Head of caudate nucleus (tissue), 42 donors: Measurements from ENCODE around the gene TMEM154.
"Not testable (repeated sequence)": the region's sequence is repeated elsewhere in the genome, so short reads cannot be mapped to it uniquely, and the experiment has no call there.

ENCODE experiments used
- DNase-seq, 42 donors: peaks; one replicate each; pipeline versions ENCODE4 v3.0.0 to v3.0.0-alpha.2; 2020 to 2021; ENCODE audit warnings: mixed read lengths in 7 of 42
- intact Hi-C: fragments of 100-400 bp; cut with DNase I; formaldehyde crosslinking; loops from one replicate; pipeline ENCODE4 v1.15.0; 2022

The TMEM154 gene

GRCh38 chr4:152673489-152673888 lies 6.3 kb downstream of the TMEM154 start:
- DNase-seq = no peak
- intact Hi-C loops = no loop called here

GRCh38 chr4:152672206-152673092 lies 7.3 kb downstream of the TMEM154 start:
- intact Hi-C loops = no loop called here
- DNase-seq = no peak

DNA sequence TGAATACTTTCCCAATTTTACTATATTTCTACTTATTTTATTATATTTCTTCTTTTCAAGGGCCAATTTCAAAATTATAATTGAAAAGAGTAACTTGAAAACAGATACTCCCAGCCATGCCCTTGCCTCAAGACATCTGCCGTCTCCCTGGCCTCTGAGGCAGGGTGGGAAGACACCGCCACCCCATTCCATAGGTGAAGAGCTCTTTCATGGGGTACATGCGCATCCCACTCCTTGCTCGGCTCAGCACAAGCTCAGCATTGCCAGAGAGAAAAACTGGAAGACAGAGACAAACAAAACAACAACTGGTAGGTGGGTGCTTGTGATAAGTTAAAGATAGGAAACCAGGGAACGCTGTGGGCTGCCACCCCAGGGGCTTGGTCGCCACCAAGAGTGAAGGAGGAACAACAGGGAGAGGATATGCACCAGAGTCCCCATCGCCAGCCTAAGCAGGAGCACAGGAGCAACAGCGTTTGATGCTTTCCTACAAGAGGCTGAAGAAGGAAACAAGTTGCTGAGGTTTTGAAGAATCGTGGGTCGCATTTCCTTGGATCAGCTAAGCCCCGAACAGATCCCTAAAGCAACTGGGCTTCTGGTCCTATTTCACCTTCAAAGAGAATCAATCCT lies 11.3 kb downstream of the TMEM154 start:
- intact Hi-C loops = no loop called here
- DNase-seq = no peak

DNA sequence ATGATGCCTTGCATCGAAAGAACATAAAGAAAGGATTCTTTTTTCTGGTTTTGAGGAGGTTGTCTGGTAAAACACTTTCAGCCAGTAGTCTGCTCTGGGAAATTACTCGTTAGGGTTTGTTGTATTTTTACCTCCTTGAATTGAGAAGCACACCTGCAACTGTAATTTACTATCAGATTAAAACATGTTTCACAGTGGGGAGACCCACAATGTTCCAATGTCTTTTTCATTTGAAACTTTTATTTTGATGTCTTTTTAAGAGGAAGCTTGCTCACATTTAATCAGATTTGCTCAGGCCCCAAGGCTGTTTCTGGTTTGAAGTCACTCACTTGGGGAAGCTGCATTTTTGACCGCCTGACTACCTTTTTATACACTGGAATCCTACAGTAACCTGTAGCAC lies 12.0 kb downstream of the TMEM154 start:
- no peak for DNase-seq
- intact Hi-C loops = no loop called here

- intact Hi-C loops = no loop called here
- no peak for DNase-seq
Measured at GRCh38 chr4:152666946-152667345, 12.9 kb downstream of the TMEM154 start.

GRCh38 chr4:152665691-152666395 lies 14.0 kb downstream of the TMEM154 start:
- intact Hi-C loops = no loop called here

DNA sequence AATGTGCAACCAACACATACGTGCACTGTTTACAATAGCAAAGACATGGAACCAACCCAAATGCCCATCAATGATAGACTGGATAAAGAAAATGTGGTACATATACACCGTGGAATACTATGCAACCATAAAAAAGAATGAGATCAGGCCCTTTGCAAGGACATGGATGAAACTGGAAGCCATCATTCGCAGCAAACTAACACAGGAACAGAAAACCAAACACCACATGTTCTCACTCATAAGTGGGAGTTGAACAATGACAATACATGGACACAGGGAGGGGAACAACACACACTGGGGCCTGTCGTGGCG lies 15.8 kb downstream of the TMEM154 start:
- intact Hi-C loops, DNase-seq: not testable (repeated sequence)

More at GRCh38 chr4:152665691-152666395, 14.0 kb downstream of the TMEM154 start:
- no peak for DNase-seq

- no peak for DNase-seq
- intact Hi-C loops = no loop called here
Measured at GRCh38 chr4:152663203-152664066, 16.4 kb downstream of the TMEM154 start.

DNA sequence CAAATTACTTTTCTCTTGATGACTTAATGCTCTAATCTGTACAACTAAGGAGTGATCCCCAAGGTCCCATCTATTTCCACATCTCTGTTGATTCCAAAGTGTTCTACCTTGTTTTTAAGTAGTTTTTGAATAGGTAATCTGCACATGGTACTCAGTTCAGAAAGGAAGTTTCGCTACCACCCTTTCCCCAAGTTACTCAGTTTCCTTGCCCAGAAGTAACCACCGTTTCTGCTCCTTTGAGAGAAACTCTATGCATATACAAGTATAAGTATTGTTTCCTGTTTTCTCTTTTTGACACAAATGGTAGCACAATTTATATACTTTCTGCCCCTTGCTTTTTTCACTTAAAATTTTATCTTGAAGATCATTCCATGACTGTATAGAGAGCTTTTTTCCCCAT lies 18.1 kb downstream of the TMEM154 start:
- no peak for DNase-seq
- intact Hi-C loops = no loop called here

DNA sequence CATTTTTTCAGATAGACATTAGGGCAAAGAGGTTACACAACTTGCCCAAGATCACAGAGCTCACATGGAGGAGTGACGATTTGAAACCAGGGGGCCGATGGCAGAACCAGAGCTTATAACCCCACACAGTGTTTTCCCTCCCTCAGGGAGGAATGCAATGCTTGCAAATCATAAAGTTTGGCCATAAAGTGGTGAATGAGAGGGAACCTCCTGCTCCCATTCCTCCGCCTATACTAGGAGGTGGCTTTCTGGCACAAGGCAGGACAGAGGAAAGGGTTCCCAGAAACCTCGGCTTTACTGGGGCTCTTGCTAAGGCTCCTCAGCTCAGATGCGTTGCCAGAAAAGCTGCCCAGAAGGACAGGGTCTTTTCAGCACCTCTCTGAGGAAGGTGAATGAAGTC lies 19.3 kb downstream of the TMEM154 start:
- DNase-seq = no peak

DNA sequence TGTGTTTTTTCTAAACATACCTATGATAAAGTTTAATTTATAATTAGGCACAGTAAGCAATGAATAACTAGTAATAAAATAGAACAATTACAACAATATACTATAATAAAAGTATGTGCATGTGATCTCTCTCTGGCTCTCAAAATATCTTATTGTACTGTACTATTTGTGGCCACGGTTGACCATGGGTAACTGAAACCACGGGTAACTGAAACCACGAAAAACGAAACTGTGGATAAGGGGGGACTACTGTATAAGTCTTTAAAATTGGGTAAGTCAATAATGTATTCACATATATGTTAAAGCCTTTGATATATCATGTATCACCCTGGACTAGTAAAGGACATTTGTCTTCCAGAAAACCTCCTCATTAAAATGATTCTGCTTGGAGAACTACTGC lies 20.0 kb downstream of the TMEM154 start:
- intact Hi-C loops = no loop called here
- DNase-seq = no peak

More for the DNA sequence above, 19.3 kb downstream of the TMEM154 start:
- intact Hi-C loops = no loop called here

- DNase-seq = no peak
- intact Hi-C loops = no loop called here
Measured at GRCh38 chr4:152657657-152658056, 22.1 kb downstream of the TMEM154 start.

GRCh38 chr4:152655272-152656129 lies 24.3 kb downstream of the TMEM154 start:
- intact Hi-C loops = no loop called here

GRCh38 chr4:152652102-152652501 lies 27.7 kb downstream of the TMEM154 start:
- no peak for DNase-seq
- intact Hi-C loops = no loop called here

More at GRCh38 chr4:152655272-152656129, 24.3 kb downstream of the TMEM154 start:
- no peak for DNase-seq

GRCh38 chr4:152651473-152652060 lies 28.2 kb downstream of the TMEM154 start:
- intact Hi-C loops = no loop called here
- DNase-seq = no peak

- no peak for DNase-seq
- intact Hi-C loops = no loop called here
Measured at GRCh38 chr4:152646221-152646620, 33.6 kb downstream of the TMEM154 start.

DNA sequence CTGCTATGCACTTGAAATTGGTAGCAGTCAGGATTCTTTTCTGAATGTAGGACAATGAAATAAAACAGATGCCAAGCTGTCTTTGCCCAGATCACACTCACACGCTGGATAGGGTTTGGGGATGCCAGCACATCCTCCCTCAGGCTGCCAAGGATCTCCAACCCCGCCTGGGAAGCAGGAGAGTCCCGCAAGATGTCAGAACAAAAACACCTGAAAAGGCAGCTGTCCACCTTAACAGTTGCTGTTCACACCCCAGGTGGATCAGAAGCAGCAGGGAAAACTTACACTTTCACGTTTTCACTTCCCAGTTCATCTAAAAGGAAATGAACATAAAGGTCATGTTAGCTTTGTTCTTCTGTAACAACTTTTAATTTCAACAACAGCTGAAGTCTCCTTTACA lies 35.7 kb downstream of the TMEM154 start:
- DNase-seq = no peak
- intact Hi-C loops = loop anchor here (5.0 kb wide), 1 partner anchor 147 kb away; no protein-coding TSS in a partner anchor
